Vagina (tissue), 2 donors: ENCODE results near the gene MTM1.

Source experiments
- CTCF ChIP-seq, 3 experiments: fragments of 450-650 bp in 2 of 3; fragments of 200-600 bp in 1 of 3; sonication (generic) in 1 of 3; IDR thresholded peaks; one replicate each; pipeline ENCODE4 v1.5.1; 2017 to 2019; ENCODE audit warnings: antibody characterized with exemption in 3 of 3, mild to moderate bottlenecking in 2 of 3, moderate library complexity in 2 of 3
- POLR2A ChIP-seq, 2 donors: fragments of 450-650 bp; IDR thresholded peaks; one replicate each; pipeline ENCODE4 v1.6.1; 2017; ENCODE audit warnings: antibody characterized with exemption in 2 of 2, mild to moderate bottlenecking in 2 of 2, moderate library complexity in 2 of 2

- TF ChIP-seq POLR2A (IDR thresholded peaks at IDR 0.05) = no peak
- TF ChIP-seq CTCF (IDR thresholded peaks at IDR 0.05) = no peak
Observed at GRCh38 chrX:150558424-150558823, 10.0 kb upstream of the MTM1 start.
